ENCODE results near the gene LRIG1.

LRIG1 gene

DNA sequence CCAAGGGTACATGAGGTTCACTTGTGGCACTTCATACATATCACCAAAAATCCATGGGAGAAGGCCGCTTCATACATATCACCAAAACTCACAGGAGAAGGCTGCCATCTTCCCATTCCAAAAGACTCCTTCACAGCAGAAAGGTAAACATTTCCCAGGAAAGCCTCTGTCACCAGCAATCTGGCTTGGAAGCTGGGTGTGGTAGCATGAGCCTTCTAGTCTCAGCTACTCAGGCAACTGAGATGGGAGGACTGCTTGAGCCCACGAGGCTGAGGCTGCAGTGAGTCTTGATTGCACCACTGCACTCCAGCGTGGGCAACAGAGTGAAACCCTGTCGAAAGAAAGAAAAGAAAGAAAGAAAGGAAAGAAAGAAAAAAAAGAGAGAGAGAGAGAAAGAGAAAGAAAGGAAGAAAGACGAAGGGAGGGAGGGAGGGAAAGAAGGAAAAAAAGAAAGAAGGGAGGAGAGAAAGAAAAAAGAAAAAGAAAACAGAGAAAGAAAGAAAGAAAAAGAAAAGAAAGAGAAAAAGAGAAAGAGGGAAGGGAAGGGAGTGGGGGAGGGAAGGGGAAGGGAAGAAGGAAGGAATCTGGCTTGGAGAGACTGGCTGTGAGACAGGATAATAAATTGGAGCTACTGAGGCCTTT lies 7.2 kb downstream of the LRIG1 start:
- DNase-seq (ENCODE audit: low read depth in 1 of 2, low spot score in 1 of 2): no peak
- TF ChIP-seq GABPA (IDR thresholded peaks at IDR 0.05; ENCODE audit: low read depth) (no peak), POLR2AphosphoS5 (IDR thresholded peaks at IDR 0.05; ENCODE audit: low read depth) (no peak), SPI1 (IDR thresholded peaks at IDR 0.05; ENCODE audit: borderline replicate concordance, low read depth) (no peak)
- TF ChIP-seq, protein P1, sequence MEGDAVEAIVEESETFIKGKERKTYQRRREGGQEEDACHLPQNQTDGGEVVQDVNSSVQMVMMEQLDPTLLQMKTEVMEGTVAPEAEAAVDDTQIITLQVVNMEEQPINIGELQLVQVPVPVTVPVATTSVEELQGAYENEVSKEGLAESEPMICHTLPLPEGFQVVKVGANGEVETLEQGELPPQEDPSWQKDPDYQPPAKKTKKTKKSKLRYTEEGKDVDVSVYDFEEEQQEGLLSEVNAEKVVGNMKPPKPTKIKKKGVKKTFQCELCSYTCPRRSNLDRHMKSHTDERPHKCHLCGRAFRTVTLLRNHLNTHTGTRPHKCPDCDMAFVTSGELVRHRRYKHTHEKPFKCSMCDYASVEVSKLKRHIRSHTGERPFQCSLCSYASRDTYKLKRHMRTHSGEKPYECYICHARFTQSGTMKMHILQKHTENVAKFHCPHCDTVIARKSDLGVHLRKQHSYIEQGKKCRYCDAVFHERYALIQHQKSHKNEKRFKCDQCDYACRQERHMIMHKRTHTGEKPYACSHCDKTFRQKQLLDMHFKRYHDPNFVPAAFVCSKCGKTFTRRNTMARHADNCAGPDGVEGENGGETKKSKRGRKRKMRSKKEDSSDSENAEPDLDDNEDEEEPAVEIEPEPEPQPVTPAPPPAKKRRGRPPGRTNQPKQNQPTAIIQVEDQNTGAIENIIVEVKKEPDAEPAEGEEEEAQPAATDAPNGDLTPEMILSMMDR (IDR thresholded peaks at IDR 0.05; ENCODE audit: insufficient read depth, low read length): no peak
- TF ChIP-seq, protein P2, sequence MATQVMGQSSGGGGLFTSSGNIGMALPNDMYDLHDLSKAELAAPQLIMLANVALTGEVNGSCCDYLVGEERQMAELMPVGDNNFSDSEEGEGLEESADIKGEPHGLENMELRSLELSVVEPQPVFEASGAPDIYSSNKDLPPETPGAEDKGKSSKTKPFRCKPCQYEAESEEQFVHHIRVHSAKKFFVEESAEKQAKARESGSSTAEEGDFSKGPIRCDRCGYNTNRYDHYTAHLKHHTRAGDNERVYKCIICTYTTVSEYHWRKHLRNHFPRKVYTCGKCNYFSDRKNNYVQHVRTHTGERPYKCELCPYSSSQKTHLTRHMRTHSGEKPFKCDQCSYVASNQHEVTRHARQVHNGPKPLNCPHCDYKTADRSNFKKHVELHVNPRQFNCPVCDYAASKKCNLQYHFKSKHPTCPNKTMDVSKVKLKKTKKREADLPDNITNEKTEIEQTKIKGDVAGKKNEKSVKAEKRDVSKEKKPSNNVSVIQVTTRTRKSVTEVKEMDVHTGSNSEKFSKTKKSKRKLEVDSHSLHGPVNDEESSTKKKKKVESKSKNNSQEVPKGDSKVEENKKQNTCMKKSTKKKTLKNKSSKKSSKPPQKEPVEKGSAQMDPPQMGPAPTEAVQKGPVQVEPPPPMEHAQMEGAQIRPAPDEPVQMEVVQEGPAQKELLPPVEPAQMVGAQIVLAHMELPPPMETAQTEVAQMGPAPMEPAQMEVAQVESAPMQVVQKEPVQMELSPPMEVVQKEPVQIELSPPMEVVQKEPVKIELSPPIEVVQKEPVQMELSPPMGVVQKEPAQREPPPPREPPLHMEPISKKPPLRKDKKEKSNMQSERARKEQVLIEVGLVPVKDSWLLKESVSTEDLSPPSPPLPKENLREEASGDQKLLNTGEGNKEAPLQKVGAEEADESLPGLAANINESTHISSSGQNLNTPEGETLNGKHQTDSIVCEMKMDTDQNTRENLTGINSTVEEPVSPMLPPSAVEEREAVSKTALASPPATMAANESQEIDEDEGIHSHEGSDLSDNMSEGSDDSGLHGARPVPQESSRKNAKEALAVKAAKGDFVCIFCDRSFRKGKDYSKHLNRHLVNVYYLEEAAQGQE (IDR thresholded peaks at IDR 0.05; ENCODE audit: insufficient replicate concordance, low read depth): no peak
- no peak overlapping the region for H3K4me3 ChIP-seq (replicated peaks; ENCODE audit: insufficient read depth, low read length)
- no peak overlapping the region for H3K27ac ChIP-seq (replicated peaks)
- peaks cover 5% of the 10 kb centered on the region for H3K27me3 ChIP-seq (ENCODE audit: insufficient read depth, poor library complexity, severe bottlenecking)

DNA sequence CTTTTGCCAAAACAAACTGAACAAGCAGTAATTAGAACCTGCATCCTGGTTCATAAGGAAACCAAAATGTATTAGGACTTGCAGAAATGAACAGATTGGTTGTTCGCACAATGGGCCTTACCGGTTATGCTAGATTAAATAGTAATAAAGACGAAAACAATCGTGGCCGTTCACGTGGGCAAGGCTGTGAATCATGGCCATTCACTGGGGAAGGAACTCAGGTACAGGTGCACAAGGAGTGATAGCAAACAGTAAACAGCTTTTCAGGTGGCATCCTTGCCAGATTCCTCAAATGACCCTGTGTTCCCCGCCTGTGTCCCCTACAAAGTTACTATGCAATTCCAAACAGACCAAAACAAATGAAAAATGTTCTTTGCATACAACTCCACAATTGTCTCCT lies 8.2 kb downstream of the LRIG1 start:
- TF ChIP-seq, protein P2 (IDR thresholded peaks at IDR 0.05; ENCODE audit: insufficient replicate concordance, low read depth): no peak
- TF ChIP-seq POLR2AphosphoS5 (IDR thresholded peaks at IDR 0.05; ENCODE audit: low read depth): no peak
- no peak for TF ChIP-seq SPI1 (IDR thresholded peaks at IDR 0.05; ENCODE audit: borderline replicate concordance, low read depth)
- TF ChIP-seq, protein P1 (IDR thresholded peaks at IDR 0.05; ENCODE audit: insufficient read depth, low read length): no peak
- peaks cover 5% of the 10 kb centered on the region for H3K27me3 ChIP-seq (ENCODE audit: insufficient read depth, poor library complexity, severe bottlenecking)
- H3K27ac ChIP-seq (replicated peaks): no peak overlapping the region
- no peak overlapping the region for H3K4me3 ChIP-seq (replicated peaks; ENCODE audit: insufficient read depth, low read length)
- DNase-seq (ENCODE audit: low read depth in 1 of 2, low spot score in 1 of 2): no peak

DNA sequence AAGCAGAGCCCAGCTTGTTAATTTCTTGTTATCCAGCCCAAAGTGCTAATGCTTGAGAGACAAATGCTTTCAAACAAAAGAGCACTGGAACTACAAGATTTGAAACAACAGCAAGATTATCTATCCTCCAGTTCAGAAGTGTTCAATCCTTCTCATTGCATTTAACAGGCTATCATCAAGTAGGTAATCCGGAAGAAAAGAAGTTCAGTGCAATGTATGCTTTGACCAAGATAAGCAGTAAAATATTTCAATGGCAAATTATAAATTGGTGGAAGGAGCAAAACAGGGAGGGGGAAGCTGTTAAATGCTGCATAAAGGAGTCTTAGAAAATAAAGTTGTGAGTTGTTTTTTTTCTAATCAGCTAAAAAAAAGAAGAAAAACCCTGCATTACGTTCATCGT lies 8.8 kb downstream of the LRIG1 start:
- no peak overlapping the region for H3K4me3 ChIP-seq (replicated peaks; ENCODE audit: insufficient read depth, low read length)

More for the DNA sequence above, 8.8 kb downstream of the LRIG1 start:
- DNase-seq (ENCODE audit: low read depth in 1 of 2, low spot score in 1 of 2): no peak
- Histone ChIP-seq H3K27ac (replicated peaks) (no peak overlapping the region), H3K27me3 (ENCODE audit: insufficient read depth, poor library complexity, severe bottlenecking) (peaks cover 3% of the 10 kb centered on the region)
- TF ChIP-seq, protein P2 (IDR thresholded peaks at IDR 0.05; ENCODE audit: insufficient replicate concordance, low read depth): no peak
